IMR-90 (cell line): ENCODE data around the gene EIF4EBP2.

Source experiments
- BHLHE40 ChIP-seq: fragments of 150-350 bp; IDR thresholded peaks from 2 replicates; pipeline ENCODE4 v1.6.1; 2016; ENCODE audit warnings: mild to moderate bottlenecking, low read depth, low read length
- FOS ChIP-seq: fragments of 150-350 bp; IDR thresholded peaks from 2 replicates; pipeline ENCODE4 v1.6.1; 2016; ENCODE audit warnings: low read depth, low read length
- MAFK ChIP-seq: IDR thresholded peaks from 2 replicates; pipeline ENCODE4 v1.6.1; 2012; ENCODE audit warnings: low read depth, low read length, improper control_type of control experiment
- MXI1 ChIP-seq: IDR thresholded peaks from 2 replicates; pipeline ENCODE4 v1.6.1; 2012; ENCODE audit warnings: low read depth, mild to moderate bottlenecking, low read length, moderate library complexity, borderline replicate concordance
- NFE2L2 ChIP-seq: fragments of 150-350 bp; IDR thresholded peaks from 2 replicates; pipeline ENCODE4 v1.6.1; 2016; ENCODE audit warnings: low read depth, mild to moderate bottlenecking, low read length
- POLR2A ChIP-seq: IDR thresholded peaks from 2 replicates; pipeline ENCODE4 v1.6.1; 2012; ENCODE audit warnings: mild to moderate bottlenecking, low read depth, low read length
- RAD21 ChIP-seq: IDR thresholded peaks from 2 replicates; pipeline ENCODE4 v1.6.1; 2012; ENCODE audit warnings: low read length, improper control_type of control experiment
- RCOR1 ChIP-seq: IDR thresholded peaks from 2 replicates; pipeline ENCODE4 v1.6.1; 2012; ENCODE audit warnings: mild to moderate bottlenecking, low read length, improper control_type of control experiment; ENCODE audit not compliant: insufficient replicate concordance
- RFX5 ChIP-seq: IDR thresholded peaks from 2 replicates; pipeline ENCODE4 v1.8.0; 2012; ENCODE audit warnings: low read depth, mild to moderate bottlenecking, low read length, moderate library complexity
- SMC3 ChIP-seq: fragments of 150-350 bp; IDR thresholded peaks from 2 replicates; pipeline ENCODE4 v1.6.1; 2016; ENCODE audit warnings: low read depth, mild to moderate bottlenecking, antibody characterized with exemption, low read length, moderate library complexity
- TF ChIP-seq, protein P1 (sequence below): conservative IDR thresholded peaks from 2 replicates; pipeline ENCODE4 v1.5.1; 2012; ENCODE audit warnings: mild to moderate bottlenecking, low read depth, low read length, improper control_type of control experiment
- TF ChIP-seq, protein P2 (sequence below): fragments of 150-350 bp; IDR thresholded peaks from 2 replicates; pipeline ENCODE4 v1.6.1; 2017; ENCODE audit warnings: mild to moderate bottlenecking, antibody characterized with exemption, low read length, low read depth
- TF ChIP-seq, protein P3 (sequence below): fragments of 150-350 bp; IDR thresholded peaks from 2 replicates; pipeline ENCODE4 v1.6.1; 2016; ENCODE audit warnings: low read depth, mild to moderate bottlenecking, low read length, moderate library complexity, borderline replicate concordance

DNA sequence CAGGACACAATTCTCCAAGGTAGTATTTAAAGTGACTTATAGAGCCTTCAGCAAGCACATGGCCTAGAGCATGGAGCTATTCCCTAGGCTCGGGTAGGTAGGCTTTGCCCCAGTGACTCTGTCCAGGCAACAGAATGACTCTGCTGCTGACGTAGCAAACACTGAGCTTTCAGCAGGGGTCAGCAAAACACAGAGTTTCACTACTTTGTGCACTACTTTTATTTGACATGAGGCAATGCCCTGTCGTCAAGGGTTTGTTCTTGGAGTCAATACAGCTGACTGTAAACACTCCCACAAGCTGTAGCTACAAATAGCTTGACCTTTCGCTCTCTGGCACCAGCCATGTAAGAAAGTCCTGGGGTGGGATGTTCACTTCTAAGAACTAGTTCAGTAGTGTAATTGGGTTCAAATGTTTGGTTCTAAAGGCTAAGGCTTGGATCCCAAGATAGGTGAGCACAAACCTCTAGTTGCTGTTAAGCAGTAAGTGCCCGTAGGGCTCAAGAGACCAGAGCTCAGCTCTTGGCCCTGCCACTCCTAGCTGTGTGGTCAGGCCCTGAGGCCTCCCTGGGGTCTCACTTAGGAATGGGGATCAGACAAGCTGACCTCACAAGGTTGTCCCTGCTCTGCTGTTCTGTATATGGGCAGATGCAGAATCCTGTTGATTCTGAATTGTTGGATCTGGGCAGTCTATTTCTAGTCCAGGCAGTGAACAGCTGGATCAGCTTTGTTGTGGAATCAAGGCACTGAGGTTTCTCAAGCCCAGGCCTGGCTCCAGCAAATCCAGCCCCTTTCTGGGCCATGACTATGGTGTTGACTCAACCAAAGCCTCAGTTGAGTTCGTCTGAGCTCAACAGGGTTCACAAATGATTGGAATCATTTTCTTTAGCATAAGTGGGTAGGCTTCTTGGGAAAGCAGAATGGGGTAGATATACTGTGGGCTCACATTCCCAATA is 26.8 kb downstream of the EIF4EBP2 start:
- TF ChIP-seq, protein P1, sequence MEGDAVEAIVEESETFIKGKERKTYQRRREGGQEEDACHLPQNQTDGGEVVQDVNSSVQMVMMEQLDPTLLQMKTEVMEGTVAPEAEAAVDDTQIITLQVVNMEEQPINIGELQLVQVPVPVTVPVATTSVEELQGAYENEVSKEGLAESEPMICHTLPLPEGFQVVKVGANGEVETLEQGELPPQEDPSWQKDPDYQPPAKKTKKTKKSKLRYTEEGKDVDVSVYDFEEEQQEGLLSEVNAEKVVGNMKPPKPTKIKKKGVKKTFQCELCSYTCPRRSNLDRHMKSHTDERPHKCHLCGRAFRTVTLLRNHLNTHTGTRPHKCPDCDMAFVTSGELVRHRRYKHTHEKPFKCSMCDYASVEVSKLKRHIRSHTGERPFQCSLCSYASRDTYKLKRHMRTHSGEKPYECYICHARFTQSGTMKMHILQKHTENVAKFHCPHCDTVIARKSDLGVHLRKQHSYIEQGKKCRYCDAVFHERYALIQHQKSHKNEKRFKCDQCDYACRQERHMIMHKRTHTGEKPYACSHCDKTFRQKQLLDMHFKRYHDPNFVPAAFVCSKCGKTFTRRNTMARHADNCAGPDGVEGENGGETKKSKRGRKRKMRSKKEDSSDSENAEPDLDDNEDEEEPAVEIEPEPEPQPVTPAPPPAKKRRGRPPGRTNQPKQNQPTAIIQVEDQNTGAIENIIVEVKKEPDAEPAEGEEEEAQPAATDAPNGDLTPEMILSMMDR = peak; percentile 33; the same call in 1 of the 2 replicates
- TF ChIP-seq RAD21 (peak; percentile 17; the same call in 1 of the 2 replicates), POLR2A (no peak), FOS (no peak), RFX5 (no peak), MAFK (peak; percentile 82), BHLHE40 (no peak), MXI1 (peak; percentile 88), SMC3 (no peak; the same call in 1 of the 2 replicates), RCOR1 (no peak), NFE2L2 (peak; percentile 7; the same call in 1 of the 2 replicates)
- TF ChIP-seq, protein P2, sequence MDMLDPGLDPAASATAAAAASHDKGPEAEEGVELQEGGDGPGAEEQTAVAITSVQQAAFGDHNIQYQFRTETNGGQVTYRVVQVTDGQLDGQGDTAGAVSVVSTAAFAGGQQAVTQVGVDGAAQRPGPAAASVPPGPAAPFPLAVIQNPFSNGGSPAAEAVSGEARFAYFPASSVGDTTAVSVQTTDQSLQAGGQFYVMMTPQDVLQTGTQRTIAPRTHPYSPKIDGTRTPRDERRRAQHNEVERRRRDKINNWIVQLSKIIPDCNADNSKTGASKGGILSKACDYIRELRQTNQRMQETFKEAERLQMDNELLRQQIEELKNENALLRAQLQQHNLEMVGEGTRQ = no peak
- TF ChIP-seq, protein P3, sequence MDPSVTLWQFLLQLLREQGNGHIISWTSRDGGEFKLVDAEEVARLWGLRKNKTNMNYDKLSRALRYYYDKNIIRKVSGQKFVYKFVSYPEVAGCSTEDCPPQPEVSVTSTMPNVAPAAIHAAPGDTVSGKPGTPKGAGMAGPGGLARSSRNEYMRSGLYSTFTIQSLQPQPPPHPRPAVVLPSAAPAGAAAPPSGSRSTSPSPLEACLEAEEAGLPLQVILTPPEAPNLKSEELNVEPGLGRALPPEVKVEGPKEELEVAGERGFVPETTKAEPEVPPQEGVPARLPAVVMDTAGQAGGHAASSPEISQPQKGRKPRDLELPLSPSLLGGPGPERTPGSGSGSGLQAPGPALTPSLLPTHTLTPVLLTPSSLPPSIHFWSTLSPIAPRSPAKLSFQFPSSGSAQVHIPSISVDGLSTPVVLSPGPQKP = no peak
